ENCODE measurements around the gene ADORA2B. TPM values are rescaled to one million over a fixed set of nuclear protein-coding genes. Genes with fewer than 3 reads are reported as not detected.
"Not testable (repeated sequence)": the region's sequence is repeated elsewhere in the genome, so short reads cannot be mapped to it uniquely, and the experiment has no call there.

Gene ADORA2B
- total RNA-seq, 2 donors from 2014 or later, result 1.3 to 14.6 TPM

- intact Hi-C loops (cut with DNase I), result no loop called here
- DNase-seq (ENCODE audit: low spot score), result no peak
- Histone ChIP-seq H3K9me3 (no peaks in the 10 kb centered on the region), H3K27me3 (replicated peaks; ENCODE audit: insufficient read depth) (no peaks in the 10 kb centered on the region), H3K36me3 (no peaks in the 10 kb centered on the region), H3K27ac (no peak overlapping the region), H3K4me3 (no peak overlapping the region), H3K4me1 (replicated peaks) (no peaks in the 10 kb centered on the region)
- 77% methylated on average over 2 of the region's 2 CpGs for WGBS
- TF ChIP-seq CTCF (IDR thresholded peaks at IDR 0.05), result no peak
- TF ChIP-seq POLR2AphosphoS5 (IDR thresholded peaks at IDR 0.05), result no peak
- TF ChIP-seq POLR2A (IDR thresholded peaks at IDR 0.05), result no peak
Observed at GRCh38 chr17:15907290-15907689, 37.6 kb upstream of the ADORA2B start.

GRCh38 chr17:15908378-15908777, 36.6 kb upstream of the ADORA2B start:
- H3K27me3 ChIP-seq (replicated peaks; ENCODE audit: insufficient read depth), result no peaks in the 10 kb centered on the region
- 82% methylated on average over 4 of the region's 4 CpGs for WGBS
- DNase-seq (ENCODE audit: low spot score), result no peak
- no peaks in the 10 kb centered on the region for H3K9me3 ChIP-seq
- H3K4me3 ChIP-seq, result no peak overlapping the region
- no peaks in the 10 kb centered on the region for H3K4me1 ChIP-seq (replicated peaks)
- TF ChIP-seq CTCF (IDR thresholded peaks at IDR 0.05) (no peak), POLR2AphosphoS5 (IDR thresholded peaks at IDR 0.05) (no peak), POLR2A (IDR thresholded peaks at IDR 0.05) (no peak)
- intact Hi-C loops (cut with DNase I), result no loop called here
- no peaks in the 10 kb centered on the region for H3K36me3 ChIP-seq
- H3K27ac ChIP-seq, result no peak overlapping the region

- DNase-seq (ENCODE audit: low spot score), result no peak
- no peaks in the 10 kb centered on the region for H3K9me3 ChIP-seq
- intact Hi-C loops (cut with DNase I), result no loop called here
- no peaks in the 10 kb centered on the region for H3K27me3 ChIP-seq (replicated peaks; ENCODE audit: insufficient read depth)
- H3K27ac ChIP-seq, result no peak overlapping the region
- 84% methylated on average over 9 of the region's 9 CpGs for WGBS
- H3K36me3 ChIP-seq, result no peaks in the 10 kb centered on the region
- H3K4me3 ChIP-seq, result no peak overlapping the region
- H3K4me1 ChIP-seq (replicated peaks), result no peaks in the 10 kb centered on the region
- TF ChIP-seq CTCF (IDR thresholded peaks at IDR 0.05) (no peak), POLR2AphosphoS5 (IDR thresholded peaks at IDR 0.05) (no peak), POLR2A (IDR thresholded peaks at IDR 0.05) (no peak)
Observed at GRCh38 chr17:15909481-15909991, 35.4 kb upstream of the ADORA2B start.

GRCh38 chr17:15910791-15911190, 34.1 kb upstream of the ADORA2B start:
- Histone ChIP-seq H3K27ac (no peak overlapping the region), H3K9me3 (no peaks in the 10 kb centered on the region), H3K4me3 (no peak overlapping the region), H3K27me3 (replicated peaks; ENCODE audit: insufficient read depth) (no peaks in the 10 kb centered on the region), H3K36me3 (no peaks in the 10 kb centered on the region), H3K4me1 (replicated peaks) (no peaks in the 10 kb centered on the region)
- no peak for DNase-seq (ENCODE audit: low spot score)
- intact Hi-C loops (cut with DNase I), result no loop called here
- TF ChIP-seq POLR2A (IDR thresholded peaks at IDR 0.05) (no peak), CTCF (IDR thresholded peaks at IDR 0.05) (no peak), POLR2AphosphoS5 (IDR thresholded peaks at IDR 0.05) (no peak)
- WGBS, result 77% methylated on average over 5 of the region's 5 CpGs

- H3K27me3 ChIP-seq (replicated peaks; ENCODE audit: insufficient read depth); H3K9me3 ChIP-seq; H3K4me1 ChIP-seq (replicated peaks); H3K4me3 ChIP-seq; DNase-seq (ENCODE audit: low spot score); H3K27ac ChIP-seq; H3K36me3 ChIP-seq; intact Hi-C loops (cut with DNase I): not testable (repeated sequence)
- WGBS, result 80% methylated on average over 5 of the region's 5 CpGs
Observed at GRCh38 chr17:15911701-15912100, 33.2 kb upstream of the ADORA2B start.

All from prostate gland (tissue), 2 donors.